Body of pancreas (tissue), 4 donors: ENCODE results near the gene NCS1. TPM values are rescaled to one million over a fixed set of nuclear protein-coding genes. Genes with fewer than 3 reads are reported as not detected.

ENCODE experiments used
- ATAC-seq: fragments of 150-250 bp; one replicate; pipeline ENCODE4 v1.9.1; 2016
- DNase-seq, 4 donors: peaks; one replicate each; pipeline ENCODE4 v3.0.0-alpha.2; 2019
- H3K27ac ChIP-seq, 4 donors: fragments of 200-600 bp; sonication (generic); 1 replicate in 3 of 4; 2 replicates in 1 of 4; pipeline versions ENCODE4 v1.5.1 to v1.6.1; 2016 to 2019; ENCODE audit warnings: mild to moderate bottlenecking in 1 of 4, mixed read lengths in 1 of 4, moderate library complexity in 1 of 4
- H3K27me3 ChIP-seq, 2 donors: fragments of 200-600 bp; sonication (generic); one replicate each; pipeline ENCODE4 v1.6.0; 2016; ENCODE audit warnings: mild to moderate bottlenecking in 1 of 2
- H3K36me3 ChIP-seq, 2 donors: fragments of 200-600 bp; sonication (generic); replicated peaks in 1 of 2; 2 replicates each; pipeline ENCODE4 v1.5.1; 2016; ENCODE audit warnings: low read depth in 2 of 2; ENCODE audit not compliant: insufficient read depth in 1 of 2
- H3K4me1 ChIP-seq: fragments of 200-600 bp; sonication (generic); one replicate; pipeline ENCODE4 v1.6.0; 2016
- H3K4me3 ChIP-seq, 2 donors: fragments of 200-600 bp; sonication (generic); 1 replicate in 1 of 2; 2 replicates in 1 of 2; pipeline ENCODE4 v1.5.1; 2016 to 2019
- H3K9me3 ChIP-seq, 3 donors: fragments of 200-600 bp; sonication (generic); 1 replicate in 2 of 3; 2 replicates in 1 of 3; pipeline ENCODE4 v1.5.1; 2016
- POLR2A ChIP-seq, 3 donors: fragments of 450-650 bp; IDR thresholded peaks; one replicate each; pipeline ENCODE4 v1.6.1; 2016; ENCODE audit warnings: antibody characterized with exemption in 3 of 3, mild to moderate bottlenecking in 2 of 3
- WGBS, 2 donors: methylation state at CpG; one replicate each; pipeline ENCODE4 v1.1.5; 2017; 5-methylcytosine and 5-hydroxymethylcytosine counted together
- intact Hi-C: fragments of 100-400 bp; cut with DNase I; formaldehyde crosslinking; loops from one replicate; pipeline ENCODE4 v1.15.1; 2023
- total RNA-seq, 2 donors: library from RNA; depleted of rRNA; stranded (reverse); fragments of >200 nt; gene quantifications; one replicate each; pipeline ENCODE4 v1.1.0, GENCODE V29; 2016
- TF ChIP-seq, protein P1 (sequence below), 7 experiments: fragments of 450-650 bp in 4 of 7; fragments of 200-600 bp in 3 of 7; sonication (generic) in 3 of 7; IDR thresholded peaks; one replicate each; pipeline ENCODE4 v1.5.1; 2016 to 2019; ENCODE audit warnings: antibody characterized with exemption in 7 of 7

The NCS1 gene
- total RNA-seq, 2 donors from 2014 or later = 3.9 to 4.3 TPM

DNA sequence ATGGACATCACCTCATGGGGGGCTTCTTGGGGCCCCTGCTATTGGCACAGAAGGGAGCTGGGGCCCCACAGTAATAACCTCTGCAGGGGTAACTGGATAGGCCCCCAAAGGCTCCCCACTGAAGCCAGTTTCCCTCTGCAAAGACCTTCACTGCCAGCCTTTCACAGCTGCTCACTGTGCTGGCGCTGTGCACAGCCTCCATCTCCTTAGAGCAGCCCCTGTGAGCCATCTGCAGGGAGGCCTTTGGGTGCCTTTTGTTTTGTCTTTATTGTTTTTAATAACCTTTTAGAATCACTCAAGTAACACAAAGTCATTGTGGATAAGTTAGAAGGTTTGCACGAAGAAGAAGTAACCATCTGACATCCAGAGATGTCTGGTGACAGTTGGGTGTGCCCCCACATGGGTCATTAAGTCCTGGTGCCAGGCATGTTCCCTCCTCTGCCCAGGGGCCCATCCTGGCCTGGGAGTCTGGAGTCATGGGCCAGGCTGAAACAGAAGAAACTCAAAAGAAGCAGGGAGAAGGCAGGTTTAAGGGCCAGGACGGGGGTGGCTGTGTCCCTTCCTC is 42.7 kb downstream of the NCS1 start:
- DNase-seq (no peak), ATAC-seq (no peak)
- WGBS, 2 donors = 72 to 86% methylated on average over 2 to 3 of the region's 3 CpGs
- H3K4me1 ChIP-seq = no peaks in the 10 kb centered on the region
- no peaks in the 10 kb centered on the region for H3K27me3 ChIP-seq
- no peak overlapping the region for H3K4me3 ChIP-seq
- no peak for TF ChIP-seq POLR2A (IDR thresholded peaks at IDR 0.05)
- TF ChIP-seq, protein P1, sequence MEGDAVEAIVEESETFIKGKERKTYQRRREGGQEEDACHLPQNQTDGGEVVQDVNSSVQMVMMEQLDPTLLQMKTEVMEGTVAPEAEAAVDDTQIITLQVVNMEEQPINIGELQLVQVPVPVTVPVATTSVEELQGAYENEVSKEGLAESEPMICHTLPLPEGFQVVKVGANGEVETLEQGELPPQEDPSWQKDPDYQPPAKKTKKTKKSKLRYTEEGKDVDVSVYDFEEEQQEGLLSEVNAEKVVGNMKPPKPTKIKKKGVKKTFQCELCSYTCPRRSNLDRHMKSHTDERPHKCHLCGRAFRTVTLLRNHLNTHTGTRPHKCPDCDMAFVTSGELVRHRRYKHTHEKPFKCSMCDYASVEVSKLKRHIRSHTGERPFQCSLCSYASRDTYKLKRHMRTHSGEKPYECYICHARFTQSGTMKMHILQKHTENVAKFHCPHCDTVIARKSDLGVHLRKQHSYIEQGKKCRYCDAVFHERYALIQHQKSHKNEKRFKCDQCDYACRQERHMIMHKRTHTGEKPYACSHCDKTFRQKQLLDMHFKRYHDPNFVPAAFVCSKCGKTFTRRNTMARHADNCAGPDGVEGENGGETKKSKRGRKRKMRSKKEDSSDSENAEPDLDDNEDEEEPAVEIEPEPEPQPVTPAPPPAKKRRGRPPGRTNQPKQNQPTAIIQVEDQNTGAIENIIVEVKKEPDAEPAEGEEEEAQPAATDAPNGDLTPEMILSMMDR (IDR thresholded peaks at IDR 0.05) = no peak
- no peaks in the 10 kb centered on the region for H3K9me3 ChIP-seq
- no peak overlapping the region for H3K27ac ChIP-seq
- intact Hi-C loops = no loop called here
- H3K36me3 ChIP-seq = peaks cover 0 to 3% of the 10 kb centered on the region in 2 donors

- no peak for ATAC-seq
- TF ChIP-seq, protein P1 (IDR thresholded peaks at IDR 0.05) = no peak
- intact Hi-C loops = no loop called here
- Histone ChIP-seq H3K27ac (no peak overlapping the region), H3K36me3 (peaks cover 0 to 3% of the 10 kb centered on the region in 2 donors), H3K9me3 (no peaks in the 10 kb centered on the region), H3K4me1 (no peaks in the 10 kb centered on the region), H3K4me3 (no peak overlapping the region), H3K27me3 (no peaks in the 10 kb centered on the region)
- 85 to 86% methylated on average over 9 to 16 of the region's 16 CpGs for WGBS, 2 donors
- no peak for DNase-seq
Measured at GRCh38 chr9:130215341-130216119, 43.3 kb downstream of the NCS1 start.

DNA sequence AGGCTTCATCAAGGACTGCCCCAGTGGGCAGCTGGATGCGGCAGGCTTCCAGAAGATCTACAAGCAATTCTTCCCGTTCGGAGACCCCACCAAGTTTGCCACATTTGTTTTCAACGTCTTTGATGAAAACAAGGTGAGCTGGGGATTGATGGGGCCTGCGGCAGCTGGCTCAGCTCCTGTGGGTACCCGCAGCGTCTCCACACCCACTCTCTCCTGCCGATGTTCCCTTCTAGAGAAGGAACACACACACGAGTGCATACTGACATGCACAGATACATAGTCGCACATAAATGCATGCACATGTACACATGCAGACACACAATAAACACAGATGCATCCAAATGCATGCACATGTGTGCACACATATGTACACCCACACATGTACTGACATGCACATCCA is 45.6 kb downstream of the NCS1 start:
- ATAC-seq = no peak
- intact Hi-C loops = no loop called here
- H3K4me3 ChIP-seq = no peak overlapping the region
- no peak for TF ChIP-seq POLR2A (IDR thresholded peaks at IDR 0.05)
- TF ChIP-seq, protein P1 (IDR thresholded peaks at IDR 0.05) = no peak
- no peak overlapping the region for H3K27ac ChIP-seq
- DNase-seq = no peak
- no peaks in the 10 kb centered on the region for H3K4me1 ChIP-seq
- 87 to 89% methylated on average over 9 to 10 of the region's 10 CpGs for WGBS, 2 donors
- H3K27me3 ChIP-seq = no peaks in the 10 kb centered on the region
- no peaks in the 10 kb centered on the region for H3K9me3 ChIP-seq
- peaks cover 0 to 3% of the 10 kb centered on the region in 2 donors for H3K36me3 ChIP-seq

DNA sequence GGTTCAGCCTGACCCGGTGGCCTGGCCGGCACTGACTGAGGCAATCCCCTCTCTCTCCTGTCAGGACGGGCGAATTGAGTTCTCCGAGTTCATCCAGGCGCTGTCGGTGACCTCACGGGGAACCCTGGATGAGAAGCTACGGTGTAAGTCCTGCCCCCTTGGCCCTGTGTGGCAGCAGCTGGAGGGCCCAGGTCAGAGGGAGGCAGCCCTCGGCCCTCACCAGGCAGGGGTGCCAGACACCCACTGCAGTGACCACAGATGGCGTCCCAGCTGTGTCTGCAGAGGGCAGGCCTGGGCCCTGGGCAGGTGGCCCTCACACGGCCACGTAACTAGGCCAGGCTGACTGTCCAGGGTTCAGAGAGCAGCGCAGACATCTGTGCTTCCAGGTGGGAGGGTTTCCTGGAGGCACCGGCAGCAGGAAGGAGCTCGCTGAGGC is 47.5 kb downstream of the NCS1 start:
- H3K4me1 ChIP-seq = no peaks in the 10 kb centered on the region
- DNase-seq = no peak
- H3K27me3 ChIP-seq = no peaks in the 10 kb centered on the region
- no peak overlapping the region for H3K27ac ChIP-seq
- H3K36me3 ChIP-seq = peaks cover 0 to 3% of the 10 kb centered on the region in 2 donors
- 87 to 88% methylated on average over 14 to 15 of the region's 16 CpGs for WGBS, 2 donors
- no peak for TF ChIP-seq POLR2A (IDR thresholded peaks at IDR 0.05)
- TF ChIP-seq, protein P1 (IDR thresholded peaks at IDR 0.05) = no peak
- intact Hi-C loops = no loop called here
- no peak for ATAC-seq
- no peaks in the 10 kb centered on the region for H3K9me3 ChIP-seq
- H3K4me3 ChIP-seq = no peak overlapping the region
